ENCODE data around the gene JPH3. TPM values are rescaled to one million over a fixed set of nuclear protein-coding genes. Genes with fewer than 3 reads are reported as not detected.

Gene JPH3
- total RNA-seq, 2 donors from 2014 or later: 37.0 to 39.1 TPM

- H3K9me3 ChIP-seq (ENCODE audit: control insufficient read depth, low read length): no peaks in the 10 kb centered on the region
- H3K27me3 ChIP-seq (ENCODE audit: control insufficient read depth, insufficient read depth, low read length, poor library complexity, severe bottlenecking): no peaks in the 10 kb centered on the region
- Mint-ChIP-seq H3K4me1 (peaks cover 9% of the 10 kb centered on the region), H3K36me3 (ENCODE audit: low read depth) (no peaks in the 10 kb centered on the region), H3K4me3 (no peak overlapping the region), H3K9me3 (no peaks in the 10 kb centered on the region), H3K27ac (no peak overlapping the region), H3K27me3 (ENCODE audit: insufficient read depth) (no peaks in the 10 kb centered on the region)
- no peak overlapping the region for H3K27ac ChIP-seq (ENCODE audit: low read depth, low read length)
- no peak overlapping the region for H3K9ac ChIP-seq (ENCODE audit: extremely low read depth, low read length, poor library complexity, severe bottlenecking)
- WGBS, 2 experiments (ENCODE audit: insufficient coverage in 1 of 2, insufficient read length in 1 of 2): 76 to 77% methylated on average over 17 to 24 of the region's 24 CpGs
- H3K4me3 ChIP-seq (ENCODE audit: low read length): no peak overlapping the region
- H3K4me1 ChIP-seq (ENCODE audit: control insufficient read depth, insufficient read depth, low read length): no peaks in the 10 kb centered on the region
- H3K36me3 ChIP-seq (ENCODE audit: control insufficient read depth, insufficient read depth, low read length): no peaks in the 10 kb centered on the region
- peak; percentile 74 for TF ChIP-seq CTCF (conservative IDR thresholded peaks at IDR 0.05)
- DNase-seq: peak; percentile 93
These were observed 31.1 kb upstream of the JPH3 start for GRCh38 chr16:87570938-87571867.

DNA sequence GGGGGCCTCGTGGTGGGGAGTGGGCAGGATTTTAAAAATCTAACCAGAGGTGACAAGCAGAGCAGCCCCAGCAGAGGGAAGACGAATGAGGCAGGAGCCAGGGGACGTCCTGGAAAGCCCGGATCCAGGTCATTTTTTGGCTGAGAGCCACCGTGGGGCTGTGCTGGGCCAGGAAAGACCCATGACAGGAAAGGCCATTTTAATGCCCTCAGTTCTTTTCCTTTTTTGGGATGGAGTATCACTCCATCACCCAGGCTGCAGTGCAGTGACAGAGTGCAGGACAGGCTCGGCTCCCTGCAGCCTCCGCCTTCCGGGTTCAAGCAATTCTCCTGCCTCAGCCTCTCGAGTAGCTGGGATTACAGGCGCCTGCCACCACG lies 30.5 kb upstream of the JPH3 start:
- Mint-ChIP-seq H3K9me3 (no peaks in the 10 kb centered on the region), H3K4me3 (no peak overlapping the region), H3K4me1 (peaks cover 9% of the 10 kb centered on the region), H3K27me3 (ENCODE audit: insufficient read depth) (no peaks in the 10 kb centered on the region), H3K36me3 (ENCODE audit: low read depth) (no peaks in the 10 kb centered on the region), H3K27ac (no peak overlapping the region)
- no peak overlapping the region for H3K27ac ChIP-seq (ENCODE audit: low read depth, low read length)
- WGBS, 2 experiments (ENCODE audit: insufficient coverage in 1 of 2, insufficient read length in 1 of 2): 84 to 89% methylated on average over 8 to 11 of the region's 11 CpGs
- H3K27me3 ChIP-seq (ENCODE audit: control insufficient read depth, insufficient read depth, low read length, poor library complexity, severe bottlenecking): no peaks in the 10 kb centered on the region
- no peak for DNase-seq
- no peaks in the 10 kb centered on the region for H3K36me3 ChIP-seq (ENCODE audit: control insufficient read depth, insufficient read depth, low read length)
- H3K9me3 ChIP-seq (ENCODE audit: control insufficient read depth, low read length): no peaks in the 10 kb centered on the region
- TF ChIP-seq CTCF (conservative IDR thresholded peaks at IDR 0.05): no peak
- no peak overlapping the region for H3K9ac ChIP-seq (ENCODE audit: extremely low read depth, low read length, poor library complexity, severe bottlenecking)
- no peak overlapping the region for H3K4me3 ChIP-seq (ENCODE audit: low read length)
- H3K4me1 ChIP-seq (ENCODE audit: control insufficient read depth, insufficient read depth, low read length): no peaks in the 10 kb centered on the region

- Mint-ChIP-seq H3K9me3 (no peaks in the 10 kb centered on the region), H3K4me1 (peaks cover 9% of the 10 kb centered on the region), H3K36me3 (ENCODE audit: low read depth) (no peaks in the 10 kb centered on the region), H3K27ac (no peak overlapping the region), H3K27me3 (ENCODE audit: insufficient read depth) (no peaks in the 10 kb centered on the region), H3K4me3 (no peak overlapping the region)
- Histone ChIP-seq H3K36me3 (ENCODE audit: control insufficient read depth, insufficient read depth, low read length) (no peaks in the 10 kb centered on the region), H3K4me3 (ENCODE audit: low read length) (no peak overlapping the region), H3K27ac (ENCODE audit: low read depth, low read length) (no peak overlapping the region), H3K27me3 (ENCODE audit: control insufficient read depth, insufficient read depth, low read length, poor library complexity, severe bottlenecking) (no peaks in the 10 kb centered on the region), H3K4me1 (ENCODE audit: control insufficient read depth, insufficient read depth, low read length) (no peaks in the 10 kb centered on the region), H3K9me3 (ENCODE audit: control insufficient read depth, low read length) (no peaks in the 10 kb centered on the region), H3K9ac (ENCODE audit: extremely low read depth, low read length, poor library complexity, severe bottlenecking) (no peak overlapping the region)
- no peak for DNase-seq
- TF ChIP-seq CTCF (conservative IDR thresholded peaks at IDR 0.05): peak; percentile 48
- 69 to 73% methylated on average over 4 to 6 of the region's 6 CpGs for WGBS, 2 experiments (ENCODE audit: insufficient coverage in 1 of 2, insufficient read length in 1 of 2)
These were observed 29.3 kb upstream of the JPH3 start for GRCh38 chr16:87572959-87573358.

All from endodermal cell (in vitro differentiated cells).